Mucosa of rectum (tissue), 2 donors: ENCODE results near the gene GALNS.

Experiments used
- H3K27ac ChIP-seq, 2 donors: one replicate each; pipeline ENCODE4 v1.7.0; 2013; ENCODE audit warnings: inconsistent platforms in 2 of 2, low read depth in 2 of 2, low read length in 2 of 2
- H3K27me3 ChIP-seq, 2 donors: one replicate each; pipeline ENCODE4 v1.7.0; 2013; ENCODE audit warnings: low read length in 2 of 2; ENCODE audit not compliant: control insufficient read depth in 2 of 2, insufficient read depth in 2 of 2
- H3K36me3 ChIP-seq, 2 donors: one replicate each; pipeline ENCODE4 v1.7.0; 2013; ENCODE audit warnings: low read length in 2 of 2; ENCODE audit not compliant: control insufficient read depth in 2 of 2, insufficient read depth in 2 of 2
- H3K4me1 ChIP-seq, 2 donors: one replicate each; pipeline ENCODE4 v1.7.0; 2013; ENCODE audit warnings: low read length in 2 of 2, mild to moderate bottlenecking in 1 of 2; ENCODE audit not compliant: control insufficient read depth in 2 of 2, insufficient read depth in 2 of 2
- H3K4me3 ChIP-seq, 2 donors: one replicate each; pipeline ENCODE4 v1.7.0; 2013; ENCODE audit warnings: low read length in 2 of 2
- H3K9ac ChIP-seq, 2 donors: one replicate each; pipeline ENCODE4 v1.7.0; 2013; ENCODE audit warnings: low read length in 2 of 2, low read depth in 1 of 2, mild to moderate bottlenecking in 1 of 2
- H3K9me3 ChIP-seq, 2 donors: one replicate each; pipeline ENCODE4 v1.7.0; 2013; ENCODE audit warnings: low read length in 2 of 2; ENCODE audit not compliant: control insufficient read depth in 2 of 2
- donor health status: healthy.
- donor health status: Normal muscosa, but diverticular disease.

GALNS gene

DNA sequence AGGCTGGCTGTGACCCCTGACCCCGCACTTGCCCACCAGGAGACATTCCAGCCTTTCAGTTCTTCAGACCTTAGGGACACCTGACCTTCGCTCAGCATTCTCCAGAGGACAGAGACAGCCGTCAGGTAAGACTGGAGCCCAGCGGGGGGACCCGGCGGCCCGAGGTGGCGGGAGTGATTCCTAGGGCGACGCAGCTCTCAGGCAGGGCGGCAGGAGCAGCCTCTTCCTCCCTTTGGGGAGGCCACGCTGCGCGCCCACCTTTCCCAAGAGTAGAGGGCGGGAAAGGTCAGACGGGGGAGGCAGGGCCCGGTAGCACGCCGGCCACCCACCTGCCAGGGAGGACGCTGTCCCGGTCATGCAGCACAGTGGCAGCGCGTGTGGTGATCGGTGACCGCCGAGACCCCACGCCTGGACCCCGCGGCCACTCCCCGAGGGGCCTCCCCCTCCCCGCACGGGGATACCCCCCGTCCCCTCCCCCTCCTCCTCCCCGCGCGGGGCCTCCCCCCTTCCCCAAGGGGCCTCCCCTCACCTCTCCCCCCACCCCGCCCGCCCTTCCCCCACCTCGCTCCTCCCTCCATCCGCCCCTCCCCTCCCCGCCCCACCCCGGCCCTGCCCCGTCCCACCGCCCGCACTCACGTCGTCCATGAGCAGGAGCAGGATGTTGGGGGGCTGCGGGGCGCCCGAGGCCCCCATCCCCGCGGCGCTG is 472 bp downstream of the GALNS start:
- peak overlapping the region; percentile 24 to 68 for H3K9ac ChIP-seq
- H3K4me3 ChIP-seq = peak overlapping the region; percentile 65 to 93
- peaks cover 16% of the 10 kb centered on the region in 2 donors for H3K4me1 ChIP-seq
- no peaks in the 10 kb centered on the region for H3K9me3 ChIP-seq
- peak overlapping the region; percentile 56 to 67 for H3K27ac ChIP-seq
- no peaks in the 10 kb centered on the region for H3K27me3 ChIP-seq
- peaks cover 17 to 24% of the 10 kb centered on the region in 2 donors for H3K36me3 ChIP-seq

DNA sequence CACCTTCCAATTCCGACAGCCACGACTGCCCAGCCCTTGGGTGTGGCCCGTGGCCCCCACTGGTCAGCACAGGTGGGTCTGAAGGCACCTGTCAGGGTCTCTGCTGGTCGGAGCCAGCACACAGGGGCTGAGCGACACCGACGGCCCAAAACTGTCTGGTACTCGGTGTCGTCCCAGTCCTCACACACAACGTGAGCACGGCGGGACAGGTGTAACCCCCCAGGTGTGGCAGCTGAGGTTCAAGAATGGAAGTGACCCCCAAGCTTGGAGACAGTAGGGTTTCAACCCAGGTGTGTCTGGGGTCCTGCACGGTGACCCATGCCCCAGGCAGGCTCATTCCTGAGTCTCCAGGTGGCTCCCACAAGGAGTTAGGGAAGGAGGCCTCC is 1.0 kb downstream of the GALNS start:
- Histone ChIP-seq H3K9ac (peak overlapping the region in 1 of 2 donors; percentile 31), H3K27ac (no peak overlapping the region), H3K4me1 (peaks cover 16% of the 10 kb centered on the region in 2 donors), H3K4me3 (peak overlapping the region; percentile 65), H3K27me3 (no peaks in the 10 kb centered on the region), H3K9me3 (no peaks in the 10 kb centered on the region), H3K36me3 (peaks cover 16 to 24% of the 10 kb centered on the region in 2 donors)

DNA sequence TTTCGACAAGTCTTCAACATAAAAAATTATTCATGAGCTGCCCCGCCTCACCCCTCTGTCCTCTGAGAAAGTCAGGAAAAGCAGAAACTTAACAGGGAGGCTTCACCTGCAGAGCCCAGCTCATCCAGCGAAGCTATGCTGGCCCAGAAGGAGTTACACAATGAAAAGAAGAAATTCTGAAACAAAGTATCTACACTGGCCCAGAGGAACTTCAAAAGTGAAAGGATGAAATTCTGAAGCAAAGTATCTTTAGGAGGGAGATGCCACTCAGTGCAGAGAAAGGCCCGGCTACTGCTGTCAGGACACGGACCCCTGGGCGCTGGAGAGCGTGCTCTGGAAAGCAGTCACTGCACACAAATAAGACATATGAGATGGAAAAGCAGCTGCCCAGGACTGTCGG is 1.6 kb downstream of the GALNS start:
- H3K36me3 ChIP-seq = peaks cover 13 to 20% of the 10 kb centered on the region in 2 donors
- no peak overlapping the region for H3K27ac ChIP-seq
- H3K9ac ChIP-seq = no peak overlapping the region
- no peaks in the 10 kb centered on the region for H3K27me3 ChIP-seq
- H3K4me3 ChIP-seq = no peak overlapping the region
- no peaks in the 10 kb centered on the region for H3K9me3 ChIP-seq
- peaks cover 16% of the 10 kb centered on the region in 2 donors for H3K4me1 ChIP-seq

GRCh38 chr16:88854306-88855111 is 2.2 kb downstream of the GALNS start:
- Histone ChIP-seq H3K9ac (no peak overlapping the region), H3K27ac (peak overlapping the region in 1 of 2 donors; percentile 32), H3K4me1 (peaks cover 16% of the 10 kb centered on the region in 2 donors), H3K27me3 (no peaks in the 10 kb centered on the region), H3K4me3 (no peak overlapping the region), H3K9me3 (no peaks in the 10 kb centered on the region), H3K36me3 (peaks cover 7 to 13% of the 10 kb centered on the region in 2 donors)

GRCh38 chr16:88853325-88853941 is 3.3 kb downstream of the GALNS start:
- H3K9me3 ChIP-seq = no peaks in the 10 kb centered on the region
- no peak overlapping the region for H3K9ac ChIP-seq
- no peak overlapping the region for H3K4me3 ChIP-seq
- H3K27ac ChIP-seq = no peak overlapping the region
- H3K27me3 ChIP-seq = no peaks in the 10 kb centered on the region
- peaks cover 3 to 4% of the 10 kb centered on the region in 2 donors for H3K36me3 ChIP-seq
- peaks cover 15 to 16% of the 10 kb centered on the region in 2 donors for H3K4me1 ChIP-seq

DNA sequence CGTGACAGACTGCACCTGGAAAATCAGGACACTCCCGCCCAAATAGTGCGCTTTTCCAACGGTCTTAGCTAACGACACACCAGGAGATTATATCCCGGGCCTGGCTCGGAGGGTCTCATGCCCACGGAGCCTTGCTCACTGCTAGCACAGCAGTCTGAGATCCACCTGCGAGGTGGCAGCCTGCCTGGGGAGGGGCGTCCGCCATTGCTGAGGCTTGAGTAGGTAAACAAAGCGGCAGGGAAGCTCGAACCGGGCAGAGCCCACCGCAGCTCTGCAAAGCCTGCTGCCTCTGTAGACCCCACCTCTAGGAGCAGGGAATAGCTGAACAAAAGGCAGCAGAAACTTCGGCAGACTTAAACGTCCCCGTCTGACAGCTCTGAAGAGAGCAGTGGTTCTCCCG is 5.1 kb downstream of the GALNS start:
- no peak overlapping the region for H3K27ac ChIP-seq
- H3K36me3 ChIP-seq = peaks cover 3 to 4% of the 10 kb centered on the region in 2 donors
- peaks cover 4 to 10% of the 10 kb centered on the region in 2 donors for H3K4me1 ChIP-seq
- no peaks in the 10 kb centered on the region for H3K27me3 ChIP-seq
- no peaks in the 10 kb centered on the region for H3K9me3 ChIP-seq
- H3K4me3 ChIP-seq = no peak overlapping the region
- H3K9ac ChIP-seq = no peak overlapping the region

GRCh38 chr16:88850531-88851199 is 6.1 kb downstream of the GALNS start:
- no peaks in the 10 kb centered on the region for H3K9me3 ChIP-seq
- H3K4me3 ChIP-seq = no peak overlapping the region
- H3K36me3 ChIP-seq = peaks cover 3 to 4% of the 10 kb centered on the region in 2 donors
- peaks cover 0 to 4% of the 10 kb centered on the region in 2 donors for H3K4me1 ChIP-seq
- no peak overlapping the region for H3K27ac ChIP-seq
- no peak overlapping the region for H3K9ac ChIP-seq
- no peaks in the 10 kb centered on the region for H3K27me3 ChIP-seq

DNA sequence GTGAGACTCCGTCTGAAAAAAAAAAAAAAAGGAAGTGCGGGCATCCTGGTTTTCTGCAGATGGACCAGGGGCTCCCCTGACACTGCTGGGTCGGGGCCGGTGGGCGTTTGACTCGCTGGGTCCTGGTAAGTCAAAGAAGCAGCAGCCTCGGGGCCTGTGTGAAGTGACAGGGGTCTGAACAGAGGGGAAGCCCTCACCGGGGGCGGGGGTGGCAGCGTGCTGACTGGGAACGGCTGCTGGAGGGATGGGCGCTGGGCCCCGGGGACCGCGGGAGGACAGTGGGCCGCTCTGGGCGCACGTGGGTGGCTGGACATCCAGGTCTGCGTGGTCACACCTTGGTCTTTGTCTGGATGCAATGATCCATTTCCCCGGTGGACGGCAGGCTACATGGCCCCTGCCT is 8.2 kb downstream of the GALNS start:
- Histone ChIP-seq H3K27ac (no peak overlapping the region), H3K9ac (no peak overlapping the region), H3K4me3 (no peak overlapping the region), H3K9me3 (no peaks in the 10 kb centered on the region), H3K27me3 (no peaks in the 10 kb centered on the region), H3K36me3 (peaks cover 3 to 4% of the 10 kb centered on the region in 2 donors), H3K4me1 (no peaks in the 10 kb centered on the region)

DNA sequence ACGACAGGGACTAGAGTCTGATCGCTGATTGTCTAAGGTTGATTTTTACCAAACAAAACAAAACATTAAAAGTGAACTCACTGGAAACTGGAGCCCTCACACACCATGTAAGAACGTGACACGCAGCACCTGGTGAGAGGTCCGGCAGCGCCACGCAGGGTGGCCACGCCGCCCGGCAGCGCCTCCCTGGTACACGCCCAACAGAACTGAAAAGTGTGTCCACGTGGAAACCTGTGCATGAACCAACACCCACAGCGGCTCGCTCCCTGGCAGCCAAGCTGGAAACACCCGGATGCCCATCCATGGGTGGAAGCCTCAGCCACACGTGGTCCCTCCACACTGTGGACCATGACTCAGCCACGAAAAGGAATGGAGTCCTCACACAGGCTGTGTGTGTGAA is 9.1 kb downstream of the GALNS start:
- Histone ChIP-seq H3K4me1 (no peaks in the 10 kb centered on the region), H3K4me3 (no peak overlapping the region), H3K27ac (no peak overlapping the region), H3K36me3 (peaks cover 4% of the 10 kb centered on the region in 2 donors), H3K9me3 (no peaks in the 10 kb centered on the region), H3K27me3 (no peaks in the 10 kb centered on the region), H3K9ac (no peak overlapping the region)
